Ovary (tissue), 9 donors: Measurements from ENCODE around the gene UBAP1L. TPM values are rescaled to one million over a fixed set of nuclear protein-coding genes. Genes with fewer than 3 reads are reported as not detected.

Source experiments
- DNase-seq, 5 donors: peaks; one replicate each; pipeline ENCODE4 v3.0.0-alpha.2; 2019 to 2020
- H3K27ac ChIP-seq, 2 donors: fragments of 200-600 bp; one replicate each; pipeline versions ENCODE4 v1.5.1 to v1.8.0; 2019 to 2022
- H3K27me3 ChIP-seq: fragments of 200-600 bp; one replicate; pipeline ENCODE4 v1.8.0; 2022
- H3K36me3 ChIP-seq: fragments of 200-600 bp; sonication (generic); one replicate; pipeline ENCODE4 v1.5.1; 2019
- H3K4me1 ChIP-seq: one replicate; pipeline ENCODE4 v1.8.1; 2013; ENCODE audit warnings: mild to moderate bottlenecking, moderate library complexity; ENCODE audit not compliant: insufficient read depth
- H3K4me3 ChIP-seq: fragments of 200-600 bp; sonication (generic); one replicate; pipeline ENCODE4 v1.5.1; 2017
- H3K9me3 ChIP-seq, 2 donors: fragments of 200-600 bp in 1 of 2; sonication (generic) in 1 of 2; one replicate each; pipeline versions ENCODE4 v1.5.1 to v1.8.1; 2013 to 2019; ENCODE audit warnings: mild to moderate bottlenecking in 1 of 2, moderate library complexity in 1 of 2
- EP300 ChIP-seq: sonication (generic); formaldehyde crosslinking; IDR thresholded peaks from one replicate; pipeline ENCODE4 v1.6.1; 2017; ENCODE audit warnings: antibody characterized with exemption
- POLR2A ChIP-seq: fragments of 450-650 bp; IDR thresholded peaks from one replicate; pipeline ENCODE4 v1.6.1; 2017; ENCODE audit warnings: antibody characterized with exemption, mild to moderate bottlenecking, moderate library complexity
- WGBS, 3 donors: extraction: QIAGEN DNeasy Blood & Tissue Kit in 1 of 3; methylation state at CpG; one replicate each; pipeline versions ENCODE4 v1.1.5 to v1.1.7; 2013 to 2017; 5-methylcytosine and 5-hydroxymethylcytosine counted together
- intact Hi-C, 4 donors: fragments of 100-400 bp; cut with DNase I; formaldehyde crosslinking; loops; one replicate each; pipeline versions ENCODE4 v1.11.0 to v1.15.1; 2022 to 2023
- polyA plus RNA-seq, 2 donors: library from polyadenylated mRNA; stranded (reverse); fragments of 200-250 nt in 1 of 2; fragments of 350-450 nt in 1 of 2; fragmentation: Illumina TruSeq in 1 of 2; extraction: RNeasy Lipid Tissue Mini Kit (QIAGEN cat#74804) in 1 of 2; gene quantifications; one replicate each; pipeline ENCODE4 v1.2.3, GENCODE V29; 2013 to 2014
- total RNA-seq, 7 donors: library from RNA; depleted of rRNA in 2 of 7; stranded (reverse); fragments of >200 nt in 2 of 7; fragmentation: NEBNext Ultra II Directional in 3 of 7; extraction: Animal tissue kit (Norgen Biotek cat#: 25700) in 3 of 7; gene quantifications; one replicate each; pipeline versions ENCODE4 v1.1.0 to v1.2.4, GENCODE V29; 2016 to 2023
- TF ChIP-seq, protein P1 (sequence below), 3 donors: fragments of 450-650 bp in 2 of 3; fragments of 200-600 bp in 1 of 3; IDR thresholded peaks; one replicate each; pipeline versions ENCODE4 v1.5.1 to v1.8.0; 2016 to 2022; ENCODE audit warnings: antibody characterized with exemption in 3 of 3, mild to moderate bottlenecking in 1 of 3
- donor health status: DM: no; HTN: no; CAD: no; lungs with moderate emphysema.
- donor health status: DM: no; HTN: no; CAD: no.
- donor health status: Bipolar disorder and iron deficiency.
- donor health status: DM: yes; HTN: yes; CAD: no.
- donor health status: DM: no; HTN: no; CAD: no.
- donor health status: DM: yes; HTN: yes; CAD: no.

The UBAP1L gene
- total and polyA plus RNA-seq, 9 donors: 2.5 to 9.9 (median 6.5) TPM

DNA sequence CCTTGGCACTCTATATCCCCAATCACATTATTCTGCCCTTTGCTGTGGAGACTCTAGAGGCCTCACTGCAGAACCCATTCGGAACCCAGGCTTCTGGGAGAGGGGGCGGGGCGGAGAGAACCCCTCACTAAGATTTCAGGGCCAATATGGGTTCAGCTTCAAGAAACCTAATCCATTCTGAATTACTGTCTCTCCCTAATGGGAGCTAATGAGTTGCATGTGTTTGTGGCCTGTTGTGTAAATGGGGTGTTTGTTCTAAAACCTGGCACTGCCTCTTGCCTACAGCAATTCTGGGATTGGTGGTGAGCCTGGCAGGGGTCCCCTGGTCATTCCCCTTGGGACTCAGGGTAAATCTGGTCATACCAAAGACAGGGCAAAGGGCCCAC is 46.6 kb downstream of the UBAP1L start:
- WGBS, 3 donors: 64 to 81% (median 73%) methylated on average over 3 of the region's 3 CpGs
- Histone ChIP-seq H3K27me3 (no peaks in the 10 kb centered on the region), H3K4me3 (peak overlapping the region; percentile 59), H3K36me3 (no peaks in the 10 kb centered on the region), H3K27ac (peak overlapping the region; percentile 76 to 77), H3K9me3 (no peaks in the 10 kb centered on the region), H3K4me1 (peaks cover 18% of the 10 kb centered on the region)
- intact Hi-C loops: no loop called here
- no peak for TF ChIP-seq POLR2A
- TF ChIP-seq EP300: no peak
- no peak for DNase-seq

DNA sequence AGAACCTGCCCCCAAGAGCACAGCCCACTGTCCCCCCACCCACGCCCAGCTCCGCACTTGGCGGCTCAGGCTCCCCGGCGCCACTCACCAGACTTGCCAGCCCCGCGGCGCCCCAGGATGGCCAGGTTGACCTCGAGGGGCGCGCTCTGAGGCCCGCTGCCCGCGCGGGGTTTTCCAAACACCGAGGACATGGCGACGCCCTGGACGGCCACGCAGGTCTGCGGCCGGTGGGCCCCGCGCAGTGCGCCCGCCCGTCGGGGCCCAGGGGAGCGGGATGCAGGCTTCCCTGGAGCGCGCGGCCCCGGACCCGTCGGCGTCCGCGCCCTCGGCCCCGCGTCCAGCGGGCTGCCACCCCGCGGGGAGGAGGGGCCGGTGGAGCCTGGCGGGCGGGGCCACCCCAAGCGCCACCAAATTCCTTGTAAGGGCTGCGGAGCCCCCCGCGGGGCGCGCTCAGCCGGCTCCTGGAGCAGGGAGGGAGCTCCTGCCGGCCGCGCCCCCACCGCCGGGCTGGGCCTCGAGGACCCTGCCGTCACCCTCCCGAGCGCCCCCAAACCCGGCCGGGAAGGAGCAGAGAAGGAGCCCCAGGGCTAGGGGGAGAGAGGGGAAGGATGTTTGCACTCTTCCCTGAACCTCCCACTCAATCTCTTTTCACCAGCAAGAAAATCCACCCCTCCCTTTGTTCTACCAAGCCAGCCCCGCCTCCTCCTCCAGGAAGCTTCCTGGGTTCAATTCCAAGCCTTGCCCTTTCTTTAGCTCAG is 47.2 kb downstream of the UBAP1L start, which contains the start of gene RASL12:
Gene RASL12, minus strand, starts transcription at position 347 of the 758 bp plus-strand sequence. Its CDS starts 156 bp downstream, at position 191.
- WGBS, 3 donors: 1 to 3% (median 2%) methylated on average over 26 to 66 of the region's 66 CpGs
- intact Hi-C loops: no loop called here

DNA sequence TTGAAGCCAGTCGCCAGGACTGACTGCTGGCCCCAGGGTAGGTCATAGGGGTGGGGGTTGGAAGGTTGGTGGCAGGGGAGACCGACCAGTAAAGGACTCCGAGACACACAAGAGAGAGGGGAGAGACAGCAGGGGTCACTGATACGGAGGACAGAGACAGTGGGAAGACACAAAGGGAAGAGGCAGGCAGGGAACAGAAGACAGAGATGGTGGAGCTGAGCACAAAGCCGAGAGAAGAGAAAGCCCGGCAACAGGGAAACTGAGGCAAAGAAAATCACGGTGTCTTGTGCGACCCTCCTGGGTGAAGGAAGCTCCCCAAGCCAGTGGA is 47.7 kb downstream of the UBAP1L start:
- no peak for TF ChIP-seq POLR2A
- no peak for TF ChIP-seq EP300
- TF ChIP-seq, protein P1, sequence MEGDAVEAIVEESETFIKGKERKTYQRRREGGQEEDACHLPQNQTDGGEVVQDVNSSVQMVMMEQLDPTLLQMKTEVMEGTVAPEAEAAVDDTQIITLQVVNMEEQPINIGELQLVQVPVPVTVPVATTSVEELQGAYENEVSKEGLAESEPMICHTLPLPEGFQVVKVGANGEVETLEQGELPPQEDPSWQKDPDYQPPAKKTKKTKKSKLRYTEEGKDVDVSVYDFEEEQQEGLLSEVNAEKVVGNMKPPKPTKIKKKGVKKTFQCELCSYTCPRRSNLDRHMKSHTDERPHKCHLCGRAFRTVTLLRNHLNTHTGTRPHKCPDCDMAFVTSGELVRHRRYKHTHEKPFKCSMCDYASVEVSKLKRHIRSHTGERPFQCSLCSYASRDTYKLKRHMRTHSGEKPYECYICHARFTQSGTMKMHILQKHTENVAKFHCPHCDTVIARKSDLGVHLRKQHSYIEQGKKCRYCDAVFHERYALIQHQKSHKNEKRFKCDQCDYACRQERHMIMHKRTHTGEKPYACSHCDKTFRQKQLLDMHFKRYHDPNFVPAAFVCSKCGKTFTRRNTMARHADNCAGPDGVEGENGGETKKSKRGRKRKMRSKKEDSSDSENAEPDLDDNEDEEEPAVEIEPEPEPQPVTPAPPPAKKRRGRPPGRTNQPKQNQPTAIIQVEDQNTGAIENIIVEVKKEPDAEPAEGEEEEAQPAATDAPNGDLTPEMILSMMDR (IDR thresholded peaks at IDR 0.05): no peak
- H3K4me3 ChIP-seq: peak overlapping the region; percentile 59
- 3 to 8% (median 7%) methylated on average over 8 of the region's 8 CpGs for WGBS, 3 donors
- no peak for DNase-seq
- peak overlapping the region; percentile 76 to 77 for H3K27ac ChIP-seq
- H3K27me3 ChIP-seq: no peaks in the 10 kb centered on the region
- no peaks in the 10 kb centered on the region for H3K36me3 ChIP-seq
- peaks cover 17% of the 10 kb centered on the region for H3K4me1 ChIP-seq
- intact Hi-C loops: no loop called here
- no peaks in the 10 kb centered on the region for H3K9me3 ChIP-seq

More for the DNA sequence above, 47.2 kb downstream of the UBAP1L start, which contains the start of gene RASL12:
- Histone ChIP-seq H3K4me3 (peak within 1 kb of the TSS; percentile 59), H3K27ac (peak within 1 kb of the TSS; percentile 76 to 77), H3K4me1 (peaks cover 18% of the 10 kb centered on the region), H3K9me3 (no peaks in the 10 kb centered on the region), H3K36me3 (no peaks in the 10 kb centered on the region), H3K27me3 (no peaks in the 10 kb centered on the region)
- DNase-seq: peak in 2 of 5 donors; percentile 56 to 71
- TF ChIP-seq POLR2A (peak; percentile 26), EP300 (no peak)
- TF ChIP-seq, protein P1 (IDR thresholded peaks at IDR 0.05): no peak

DNA sequence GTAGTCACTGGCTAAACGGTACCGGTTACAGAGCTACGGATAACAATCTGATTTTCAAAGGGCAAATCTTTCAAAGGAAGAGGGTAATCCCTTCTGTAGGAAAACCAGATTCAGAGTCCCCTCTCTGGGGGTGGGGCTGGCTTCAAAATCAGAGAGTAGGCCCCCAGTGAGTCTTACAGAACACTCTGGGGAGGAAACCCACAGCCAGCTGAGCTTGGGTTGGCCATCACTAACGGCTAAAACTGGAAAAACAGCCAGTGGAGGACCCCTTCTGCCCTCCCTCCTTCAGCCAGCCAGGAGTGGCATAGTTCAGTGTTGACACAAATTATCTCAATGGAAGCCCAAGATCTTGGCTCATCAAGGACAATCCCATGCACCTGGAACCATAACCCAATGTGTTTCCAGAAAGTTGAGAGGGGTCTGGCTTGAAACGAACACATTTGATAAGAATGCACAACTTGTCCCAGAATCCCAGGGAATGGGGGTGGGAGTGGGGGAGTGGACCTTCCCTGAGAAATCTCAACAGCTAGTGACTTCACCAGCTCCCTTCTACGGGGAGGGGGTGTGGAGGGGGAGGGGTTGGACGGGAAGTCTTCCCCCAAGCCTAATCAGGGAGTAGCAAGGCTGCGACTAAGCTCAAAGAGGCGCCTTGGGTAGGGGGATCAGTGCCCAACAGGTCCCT is 48.2 kb downstream of the UBAP1L start:
- H3K27ac ChIP-seq: peak overlapping the region; percentile 76 to 77
- H3K4me3 ChIP-seq: peak overlapping the region; percentile 59
- no peaks in the 10 kb centered on the region for H3K27me3 ChIP-seq
- no peak for TF ChIP-seq POLR2A
- H3K36me3 ChIP-seq: no peaks in the 10 kb centered on the region
- WGBS, 3 donors: 15 to 20% (median 19%) methylated on average over 9 of the region's 9 CpGs
- peaks cover 13% of the 10 kb centered on the region for H3K4me1 ChIP-seq
- H3K9me3 ChIP-seq: no peaks in the 10 kb centered on the region
- intact Hi-C loops: no loop called here
- DNase-seq: peak; percentile 62 to 84 (median 77)

DNA sequence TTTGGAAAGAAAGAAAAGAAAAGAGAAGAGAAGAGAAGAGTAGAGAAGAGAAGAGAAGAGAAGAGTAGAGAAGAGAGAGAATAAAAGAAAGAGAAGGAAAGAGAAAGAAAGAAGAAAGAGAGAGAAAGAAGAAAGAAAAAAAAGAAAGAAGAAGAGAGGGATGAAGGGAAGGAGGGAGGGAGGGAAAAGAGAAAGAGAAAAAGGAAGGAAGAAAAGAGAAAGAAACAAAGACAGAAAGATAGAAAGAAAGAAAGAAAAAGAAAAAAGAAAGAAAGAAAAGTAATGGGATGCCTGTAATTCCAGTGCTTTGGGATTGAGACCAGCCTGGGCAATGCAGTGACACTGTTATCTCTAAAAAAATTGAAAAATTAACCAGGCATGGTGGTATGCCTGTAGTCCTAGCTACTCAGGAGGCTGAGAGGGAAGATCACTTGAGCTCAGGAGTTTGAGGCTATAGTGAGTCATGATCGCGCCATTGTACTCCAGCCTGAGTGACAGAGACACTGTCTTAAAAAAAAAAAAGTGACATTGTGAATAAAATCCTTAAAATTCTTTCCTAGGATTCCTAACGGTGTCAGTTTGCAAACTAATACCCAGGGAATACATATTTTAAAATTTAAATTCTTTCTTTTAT is 48.9 kb downstream of the UBAP1L start:
- Histone ChIP-seq H3K4me1 (peaks cover 11% of the 10 kb centered on the region), H3K9me3 (no peaks in the 10 kb centered on the region), H3K36me3 (no peaks in the 10 kb centered on the region), H3K27me3 (no peaks in the 10 kb centered on the region), H3K4me3 (peak overlapping the region; percentile 59), H3K27ac (peak overlapping the region; percentile 9 to 22)
- DNase-seq: no peak
- intact Hi-C loops: no loop called here
- TF ChIP-seq EP300: no peak
- TF ChIP-seq, protein P1 (IDR thresholded peaks at IDR 0.05): no peak
- no peak for TF ChIP-seq POLR2A
- WGBS, 3 donors: 40 to 58% (median 51%) methylated on average over 3 of the region's 3 CpGs
